CD4-positive, alpha-beta T cell treated with Interleukin-6 for 4 hours (primary cell): ENCODE measurements around the gene TSPAN31.
A peak's percentile ranks its signal among the peaks of the same experiment; 100 is the strongest.

ENCODE experiments used
- DNase-seq: peaks from one replicate; pipeline ENCODE4 v3.0.0-alpha.2; 2020; ENCODE audit warnings: mixed read lengths

The TSPAN31 gene

GRCh38 chr12:57754411-57755193, 9.8 kb downstream of the TSPAN31 start, which contains the start of gene MARCHF9:
TSS of gene MARCHF9 (plus strand) at chr12:57755103. CDS start at chr12:57755529, 426 bp downstream.
- peak; percentile 96 for DNase-seq

GRCh38 chr12:57755194-57755453, 10.3 kb downstream of the TSPAN31 start:
- no peak for DNase-seq

GRCh38 chr12:57755454-57756372, 10.9 kb downstream of the TSPAN31 start:
- peak; percentile 51 for DNase-seq

GRCh38 chr12:57756406-57757341, 11.8 kb downstream of the TSPAN31 start:
- DNase-seq = peak; percentile 78

DNA sequence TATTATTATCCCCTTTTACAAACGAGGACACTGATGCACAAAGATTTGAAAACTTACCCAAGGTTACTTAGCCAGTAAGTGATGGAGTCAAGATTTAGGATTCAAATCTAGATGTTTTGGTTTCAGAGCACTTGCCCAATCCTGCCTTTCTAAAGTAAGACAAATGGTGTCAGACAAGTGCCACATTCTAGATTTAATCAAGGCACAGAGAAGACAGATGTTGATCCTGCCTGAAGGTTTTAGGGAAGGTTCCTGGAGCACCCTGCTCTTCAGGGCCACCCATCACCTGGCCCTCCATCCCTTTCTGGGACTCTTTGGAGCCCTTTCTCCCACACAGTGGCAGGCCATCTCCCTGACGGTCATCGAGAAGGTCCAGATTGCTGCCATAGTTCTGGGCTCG, 12.9 kb downstream of the TSPAN31 start:
- DNase-seq = no peak

DNA sequence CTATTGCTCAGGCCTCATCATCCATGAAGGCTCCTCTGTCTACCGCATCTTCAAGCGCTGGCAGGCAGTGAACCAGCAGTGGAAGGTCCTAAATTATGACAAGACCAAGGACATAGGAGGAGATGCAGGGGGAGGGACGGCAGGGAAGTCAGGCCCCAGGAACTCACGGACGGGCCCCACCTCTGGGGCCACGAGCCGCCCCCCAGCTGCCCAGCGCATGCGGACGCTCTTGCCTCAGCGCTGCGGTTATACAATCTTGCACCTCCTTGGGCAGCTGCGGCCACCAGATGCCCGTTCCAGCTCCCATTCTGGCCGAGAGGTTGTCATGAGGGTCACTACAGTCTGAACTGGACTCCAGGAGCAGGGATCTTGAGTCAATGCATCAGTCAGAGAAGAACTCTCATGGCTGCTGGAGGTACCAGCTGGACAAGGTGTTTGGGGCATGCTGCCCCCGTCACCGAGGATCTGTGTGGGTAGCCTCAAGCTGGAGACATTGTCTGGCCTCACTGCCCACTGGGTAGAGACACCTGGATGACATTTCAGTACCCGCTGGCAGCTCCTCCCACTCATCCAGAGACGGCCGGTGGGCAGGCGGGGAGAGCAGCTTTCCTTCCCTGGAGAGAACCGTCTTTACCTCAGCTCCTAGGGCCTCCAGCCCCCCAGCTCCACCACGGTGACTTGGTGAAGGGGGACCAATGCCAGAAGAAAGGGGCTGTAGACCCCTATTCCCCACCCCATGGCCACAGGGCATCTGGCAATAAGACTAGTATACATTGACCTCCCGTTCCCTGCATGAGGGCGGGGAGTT, 13.9 kb downstream of the TSPAN31 start:
- DNase-seq = no peak

- DNase-seq = peak; percentile 62
Observed at GRCh38 chr12:57759360-57759980, 14.6 kb downstream of the TSPAN31 start.

- DNase-seq = no peak
Observed at GRCh38 chr12:57760347-57760982, 15.6 kb downstream of the TSPAN31 start.

- DNase-seq = no peak
Observed at GRCh38 chr12:57761391-57761998, 16.7 kb downstream of the TSPAN31 start.

DNA sequence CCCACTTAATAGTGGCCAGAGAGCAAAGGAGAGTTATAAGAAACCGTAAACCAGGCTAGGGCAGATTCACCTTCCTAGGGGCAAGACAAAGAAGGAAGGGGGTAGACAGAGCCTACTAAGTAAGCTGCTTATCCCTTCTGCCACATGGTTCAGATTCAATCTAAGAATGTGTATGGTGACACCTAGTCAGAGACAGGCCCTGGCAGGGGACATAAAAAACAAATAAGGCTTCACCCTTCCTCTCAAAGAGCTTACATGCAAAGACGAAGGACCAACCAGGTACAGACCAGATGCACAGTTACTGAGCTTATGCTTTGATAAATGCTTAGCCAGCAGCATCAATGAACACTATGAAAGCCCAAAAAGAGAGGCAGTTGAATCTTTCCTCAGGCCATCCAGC, 17.6 kb downstream of the TSPAN31 start:
- DNase-seq = no peak

- no peak for DNase-seq
Observed at GRCh38 chr12:57763881-57764661, 19.2 kb downstream of the TSPAN31 start.

GRCh38 chr12:57764662-57765002, 19.8 kb downstream of the TSPAN31 start:
- no peak for DNase-seq

DNA sequence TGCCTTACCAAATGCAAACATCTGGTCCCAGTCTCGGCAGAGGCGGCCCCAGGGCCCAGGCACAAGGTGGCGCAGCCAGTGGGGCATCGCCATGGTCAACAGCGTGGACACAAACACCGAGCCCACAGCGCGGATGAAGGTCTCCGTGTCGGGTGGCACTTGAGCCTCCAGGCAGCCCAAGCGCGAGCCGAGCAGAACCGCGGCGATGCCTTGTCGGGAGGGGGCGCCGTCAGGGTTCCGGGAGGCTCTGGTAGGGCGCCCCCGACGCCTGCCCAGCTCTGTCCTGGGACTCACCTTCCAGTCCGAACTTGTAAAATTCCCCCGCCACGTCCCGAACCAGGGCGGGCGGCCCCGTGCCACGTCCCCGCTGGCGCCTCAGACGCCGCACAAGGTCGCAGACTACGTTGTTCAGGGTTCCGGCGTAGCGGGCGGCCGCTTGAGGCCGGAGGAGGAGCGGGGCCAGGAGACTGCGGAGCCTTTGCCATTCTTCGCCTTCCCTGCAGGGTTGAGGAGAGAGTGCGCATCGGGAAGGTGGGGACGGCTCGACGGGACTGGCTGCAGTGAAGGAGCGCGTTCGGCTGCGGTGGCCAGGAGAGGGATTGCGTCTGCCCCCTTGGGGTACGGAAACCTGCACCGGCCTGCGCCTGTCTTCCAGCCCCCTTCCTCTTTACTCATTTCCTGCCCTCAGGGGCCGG, 20.3 kb downstream of the TSPAN31 start:
- peak; percentile 69 for DNase-seq

DNA sequence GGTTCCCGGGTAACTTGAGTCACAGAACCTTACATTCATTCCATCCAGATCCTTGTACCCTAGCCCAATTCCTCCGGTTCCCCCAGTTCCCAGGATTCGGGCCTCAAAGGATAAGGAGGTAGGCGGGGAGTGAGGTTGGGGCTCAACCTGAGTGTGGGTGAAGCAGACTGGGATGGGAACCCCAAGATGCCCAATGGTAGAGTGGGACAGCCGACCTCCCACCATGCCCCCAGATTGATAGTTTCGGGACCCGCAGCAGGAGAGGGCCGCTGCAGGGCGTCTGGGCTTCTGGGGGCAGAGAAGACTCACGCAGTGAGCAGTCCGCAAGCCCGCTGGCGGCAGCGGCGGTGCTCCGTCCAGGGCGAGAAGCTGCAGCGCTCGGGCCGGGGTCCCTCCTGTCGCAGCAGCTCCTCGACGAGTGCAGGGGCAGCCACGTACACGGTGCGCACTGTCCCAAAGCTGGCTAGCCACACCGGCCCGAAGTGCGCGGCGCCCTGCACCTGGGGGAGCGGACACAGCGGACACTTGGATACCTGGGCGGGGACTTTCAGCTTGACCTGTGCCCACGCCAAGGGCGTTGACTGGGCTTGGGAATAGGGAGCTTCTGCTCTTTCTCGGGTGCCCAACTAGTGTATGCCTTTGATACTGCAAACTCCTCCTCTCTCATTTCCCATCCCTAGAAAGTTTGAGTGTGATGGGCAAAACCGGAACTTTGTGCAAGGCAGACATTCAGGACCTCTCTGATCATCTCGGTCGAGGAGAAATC, 21.0 kb downstream of the TSPAN31 start:
- DNase-seq = no peak

GRCh38 chr12:57766464-57767304, 21.8 kb downstream of the TSPAN31 start, which contains the start of gene CYP27B1:
TSS of gene CYP27B1 (minus strand) at chr12:57767078. CDS start at chr12:57767041, 37 bp downstream.
- DNase-seq = no peak

GRCh38 chr12:57767305-57767698, 22.5 kb downstream of the TSPAN31 start:
- DNase-seq = no peak

DNA sequence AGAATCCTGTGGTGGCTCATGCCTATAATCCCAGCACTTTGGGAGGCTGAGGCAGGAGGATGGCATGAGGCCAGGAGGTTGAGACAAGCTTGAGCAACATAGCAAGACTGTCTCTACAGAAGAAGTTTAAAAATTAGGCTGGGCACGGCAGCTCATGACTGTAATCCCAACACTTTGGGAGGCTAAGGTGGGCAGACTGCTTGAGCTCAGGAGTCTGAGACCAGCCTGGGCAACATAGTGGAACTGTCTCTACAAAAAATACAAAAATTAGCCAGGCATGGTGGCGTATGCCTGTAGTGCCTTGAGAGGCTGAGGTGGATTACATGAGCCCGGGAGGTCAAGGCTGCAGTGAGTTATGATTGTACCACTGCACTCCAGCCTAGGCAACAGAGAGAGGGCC, 23.0 kb downstream of the TSPAN31 start:
- no peak for DNase-seq
